Measurements from ENCODE around the gene GLIS2.
A peak's percentile ranks its signal among the peaks of the same experiment; 100 is the strongest.

GLIS2 gene

DNA sequence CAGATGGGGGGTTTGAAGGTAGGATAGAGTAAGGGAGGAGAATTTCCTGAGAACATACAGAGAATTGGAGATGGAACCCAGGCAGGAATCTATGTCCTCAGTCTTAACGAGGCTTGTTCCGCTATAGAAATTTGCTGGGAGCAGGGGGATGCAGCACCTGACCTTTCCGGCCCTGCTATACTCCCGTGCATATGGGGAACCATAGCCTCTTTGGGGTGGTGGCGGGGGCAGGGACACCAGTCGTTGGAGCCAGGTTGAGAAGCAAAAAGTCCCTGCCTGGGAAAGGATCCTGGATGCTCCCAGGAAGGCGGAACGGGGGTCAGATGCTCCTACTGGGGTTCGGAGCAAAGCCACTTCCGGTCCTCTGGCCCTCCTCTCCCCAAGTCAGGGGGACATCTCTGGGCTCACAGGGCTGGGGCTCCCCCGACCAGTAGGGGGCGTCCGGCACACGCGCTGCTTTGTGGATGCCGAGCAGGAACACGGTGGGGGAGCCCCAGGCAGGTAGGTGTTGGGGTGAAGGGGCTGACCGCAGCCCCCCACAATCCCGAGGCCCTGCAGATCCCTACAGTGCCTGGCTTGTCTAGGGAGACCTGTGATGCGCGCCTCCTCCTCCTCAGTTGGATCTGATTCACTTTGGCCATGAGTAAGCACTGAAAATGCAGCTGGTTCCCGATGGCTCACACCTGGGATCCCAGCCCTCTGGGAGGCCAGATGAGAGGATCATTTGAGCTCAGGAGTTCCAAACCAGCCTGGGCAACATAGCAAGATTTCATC lies 27.5 kb upstream of the GLIS2 start:
- Histone ChIP-seq H3K4me3 (ENCODE audit: control insufficient read depth in 1 of 7, extremely low read depth in 1 of 7, insufficient read depth in 4 of 7, low read depth in 2 of 7, low read length in 6 of 7) (peak overlapping the region in 1 of 7 experiments; percentile 38), H3K27ac (ENCODE audit: insufficient read depth in 1 of 2, low read depth in 1 of 2, low read length in 2 of 2, poor library complexity in 1 of 2, severe bottlenecking in 2 of 2) (no peak overlapping the region), H3K4me1 (ENCODE audit: control extremely low read depth in 1 of 4, control insufficient read depth in 4 of 4, insufficient read depth in 4 of 4, low read length in 3 of 4) (peaks cover 0 to 10% (median 3%) of the 10 kb centered on the region in 4 experiments), H3K27me3 (replicated peaks in 2 of 5; ENCODE audit: control insufficient read depth in 4 of 5, insufficient read depth in 5 of 5, low read length in 4 of 5) (peaks cover 0 to 4% (median 0%) of the 10 kb centered on the region in 5 experiments), H3K9me3 (ENCODE audit: control extremely low read depth in 1 of 5, control insufficient read depth in 4 of 5, insufficient read depth in 2 of 5, low read depth in 1 of 5, low read length in 4 of 5) (no peaks in the 10 kb centered on the region), H3K36me3 (ENCODE audit: control insufficient read depth in 4 of 4, insufficient read depth in 4 of 4, low read length in 3 of 4) (no peaks in the 10 kb centered on the region)
- WGBS (ENCODE audit: insufficient coverage), result 9% methylated on average over 13 of the region's 22 CpGs
- ChIA-PET POLR2A (no interaction called here), CTCF (interaction anchor here (0.6 to 11.1 kb wide), 16 partner anchors 9 to 114 kb away, joined by 3 to 132 read pairs (median 4); partner anchors contain the start of gene GLIS2)
- peak; percentile 50 to 69 (median 66) for DNase-seq

DNA sequence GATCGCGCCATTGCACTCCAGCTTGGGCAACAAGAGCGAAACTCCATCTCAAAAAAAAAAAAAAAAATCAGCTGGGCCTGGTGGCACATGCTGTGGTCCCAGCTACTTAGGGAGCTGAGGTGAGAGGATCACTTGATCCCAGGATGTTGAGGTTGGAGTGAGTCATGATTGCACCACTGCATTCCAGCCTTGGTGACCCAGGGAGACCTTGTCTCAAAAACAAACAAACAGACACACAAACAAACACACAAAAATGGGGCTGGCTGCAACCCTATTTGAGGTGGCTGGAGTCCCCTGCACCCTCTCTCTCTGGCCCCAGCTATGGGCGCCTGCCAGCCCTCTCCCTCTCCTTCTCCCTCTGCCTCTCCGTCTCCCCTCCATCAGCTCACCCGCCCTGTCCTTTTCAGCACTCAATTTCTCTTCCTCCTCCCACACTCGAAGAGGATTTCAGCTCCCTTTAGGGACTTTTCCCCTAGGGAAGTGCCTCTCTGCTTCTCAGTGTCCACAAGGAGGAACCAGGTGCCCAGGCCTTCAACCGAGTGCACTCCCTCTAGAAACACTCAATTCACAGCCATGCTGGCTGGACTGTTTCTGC lies 25.5 kb upstream of the GLIS2 start:
- 93% methylated on average over 5 of the region's 8 CpGs for WGBS (ENCODE audit: insufficient coverage)
- H3K9me3 ChIP-seq (ENCODE audit: control extremely low read depth in 1 of 5, control insufficient read depth in 4 of 5, insufficient read depth in 2 of 5, low read depth in 1 of 5, low read length in 4 of 5), result no peaks in the 10 kb centered on the region
- no peak overlapping the region for H3K27ac ChIP-seq (ENCODE audit: insufficient read depth in 1 of 2, low read depth in 1 of 2, low read length in 2 of 2, poor library complexity in 1 of 2, severe bottlenecking in 2 of 2)
- DNase-seq, result peak in 2 of 3 donors; percentile 40 to 49
- ChIA-PET CTCF (interaction anchor here (0.6 to 11.1 kb wide), 10 partner anchors 11 to 1849 kb away, joined by 3 to 132 read pairs (median 3); partner anchors contain the start of gene TFAP4), POLR2A (no interaction called here)
- H3K4me1 ChIP-seq (ENCODE audit: control extremely low read depth in 1 of 4, control insufficient read depth in 4 of 4, insufficient read depth in 4 of 4, low read length in 3 of 4), result peaks cover 0 to 18% (median 13%) of the 10 kb centered on the region in 4 experiments
- H3K36me3 ChIP-seq (ENCODE audit: control insufficient read depth in 4 of 4, insufficient read depth in 4 of 4, low read length in 3 of 4), result no peaks in the 10 kb centered on the region
- peaks cover 0 to 13% (median 2%) of the 10 kb centered on the region in 5 experiments for H3K27me3 ChIP-seq (replicated peaks in 2 of 5; ENCODE audit: control insufficient read depth in 4 of 5, insufficient read depth in 5 of 5, low read length in 4 of 5)
- H3K4me3 ChIP-seq (ENCODE audit: control insufficient read depth in 1 of 7, extremely low read depth in 1 of 7, insufficient read depth in 4 of 7, low read depth in 2 of 7, low read length in 6 of 7), result no peak overlapping the region

DNA sequence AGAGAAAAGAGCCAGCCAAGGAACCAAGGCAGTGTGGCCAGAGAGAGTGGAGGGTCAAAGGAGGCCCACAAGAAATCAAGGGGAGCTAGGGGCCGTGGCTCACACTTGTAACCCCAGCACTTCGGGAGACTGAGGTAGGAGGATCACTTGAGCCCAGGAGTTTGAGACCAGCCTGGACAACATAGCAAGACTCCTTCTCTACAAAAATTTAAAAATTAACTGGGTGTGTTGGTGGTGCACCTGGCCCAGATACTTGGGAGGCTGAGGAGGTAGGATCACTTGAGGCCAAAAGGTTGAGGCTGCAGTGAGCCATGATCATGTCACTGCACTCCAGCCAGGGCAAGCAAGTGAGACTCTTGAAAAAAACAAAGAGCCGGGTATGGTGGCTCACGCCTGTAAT lies 24.2 kb upstream of the GLIS2 start:
- no peaks in the 10 kb centered on the region for H3K36me3 ChIP-seq (ENCODE audit: control insufficient read depth in 4 of 4, insufficient read depth in 4 of 4, low read length in 3 of 4)

GRCh38 chr16:4293181-4293716 lies 22.6 kb upstream of the GLIS2 start:
- Histone ChIP-seq H3K4me3 (ENCODE audit: control insufficient read depth in 1 of 7, extremely low read depth in 1 of 7, insufficient read depth in 4 of 7, low read depth in 2 of 7, low read length in 6 of 7) (no peak overlapping the region), H3K36me3 (ENCODE audit: control insufficient read depth in 4 of 4, insufficient read depth in 4 of 4, low read length in 3 of 4) (no peaks in the 10 kb centered on the region), H3K9me3 (ENCODE audit: control extremely low read depth in 1 of 5, control insufficient read depth in 4 of 5, insufficient read depth in 2 of 5, low read depth in 1 of 5, low read length in 4 of 5) (no peaks in the 10 kb centered on the region), H3K4me1 (ENCODE audit: control extremely low read depth in 1 of 4, control insufficient read depth in 4 of 4, insufficient read depth in 4 of 4, low read length in 3 of 4) (peaks cover 0 to 15% (median 12%) of the 10 kb centered on the region in 4 experiments), H3K27ac (ENCODE audit: insufficient read depth in 1 of 2, low read depth in 1 of 2, low read length in 2 of 2, poor library complexity in 1 of 2, severe bottlenecking in 2 of 2) (no peak overlapping the region), H3K27me3 (replicated peaks in 2 of 5; ENCODE audit: control insufficient read depth in 4 of 5, insufficient read depth in 5 of 5, low read length in 4 of 5) (peaks cover 0 to 13% (median 2%) of the 10 kb centered on the region in 5 experiments)
- 79% methylated on average over 12 of the region's 14 CpGs for WGBS (ENCODE audit: insufficient coverage)
- CTCF ChIA-PET, result interaction anchor here (0.5 to 1.9 kb wide), 4 partner anchors 9 to 110 kb away, joined by 3 to 6 read pairs (median 5); no protein-coding TSS in a partner anchor
- POLR2A ChIA-PET, result no interaction called here
- DNase-seq, result no peak

More for the DNA sequence above, 24.2 kb upstream of the GLIS2 start:
- Histone ChIP-seq H3K4me1 (ENCODE audit: control extremely low read depth in 1 of 4, control insufficient read depth in 4 of 4, insufficient read depth in 4 of 4, low read length in 3 of 4) (peaks cover 0 to 18% (median 13%) of the 10 kb centered on the region in 4 experiments), H3K9me3 (ENCODE audit: control extremely low read depth in 1 of 5, control insufficient read depth in 4 of 5, insufficient read depth in 2 of 5, low read depth in 1 of 5, low read length in 4 of 5) (no peaks in the 10 kb centered on the region), H3K27ac (ENCODE audit: insufficient read depth in 1 of 2, low read depth in 1 of 2, low read length in 2 of 2, poor library complexity in 1 of 2, severe bottlenecking in 2 of 2) (no peak overlapping the region), H3K4me3 (ENCODE audit: control insufficient read depth in 1 of 7, extremely low read depth in 1 of 7, insufficient read depth in 4 of 7, low read depth in 2 of 7, low read length in 6 of 7) (no peak overlapping the region), H3K27me3 (replicated peaks in 2 of 5; ENCODE audit: control insufficient read depth in 4 of 5, insufficient read depth in 5 of 5, low read length in 4 of 5) (peaks cover 0 to 13% (median 2%) of the 10 kb centered on the region in 5 experiments)
- CTCF ChIA-PET, result interaction anchor here (1.1 to 11.1 kb wide), 3 partner anchors 18 to 58 kb away, joined by 4 to 132 read pairs (median 89); no protein-coding TSS in a partner anchor
- POLR2A ChIA-PET, result no interaction called here
- no peak for DNase-seq
- 100% methylated on average over 3 of the region's 4 CpGs for WGBS (ENCODE audit: insufficient coverage)

DNA sequence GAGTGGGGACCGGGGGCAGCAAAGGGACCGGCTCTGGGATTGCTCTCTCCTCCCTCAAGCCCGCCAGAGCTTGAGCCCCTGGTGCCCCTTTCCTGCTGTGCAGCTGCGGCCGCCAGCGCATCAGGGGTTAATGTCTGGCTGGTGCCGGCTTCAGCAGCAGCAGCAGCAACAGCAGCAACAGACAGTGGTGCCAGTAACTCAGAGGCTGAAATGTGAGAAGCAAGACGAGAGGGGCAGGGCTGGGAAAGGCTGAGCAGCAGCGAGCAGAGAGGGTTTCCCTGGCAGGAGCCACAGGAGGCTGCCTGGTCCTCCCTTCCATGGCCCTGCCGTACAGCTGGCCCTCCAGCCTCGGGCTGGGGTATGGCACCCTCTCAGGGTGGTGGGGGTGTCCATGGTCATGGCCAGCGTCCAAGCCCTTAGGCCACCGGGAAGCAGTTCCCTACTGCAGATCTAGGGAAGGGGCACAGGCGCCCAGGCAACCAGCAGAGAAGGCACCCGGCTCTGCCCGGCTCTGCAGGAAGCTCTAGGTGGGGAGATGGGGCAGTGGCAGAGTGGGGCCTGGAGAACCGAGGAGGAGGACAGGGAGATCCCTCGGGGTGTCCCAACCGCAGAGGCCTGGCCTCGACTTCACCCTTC lies 21.9 kb upstream of the GLIS2 start:
- no peak overlapping the region for H3K4me3 ChIP-seq (ENCODE audit: control insufficient read depth in 1 of 7, extremely low read depth in 1 of 7, insufficient read depth in 4 of 7, low read depth in 2 of 7, low read length in 6 of 7)
- POLR2A ChIA-PET, result no interaction called here
- no peaks in the 10 kb centered on the region for H3K36me3 ChIP-seq (ENCODE audit: control insufficient read depth in 4 of 4, insufficient read depth in 4 of 4, low read length in 3 of 4)
- no peak overlapping the region for H3K27ac ChIP-seq (ENCODE audit: insufficient read depth in 1 of 2, low read depth in 1 of 2, low read length in 2 of 2, poor library complexity in 1 of 2, severe bottlenecking in 2 of 2)
- WGBS (ENCODE audit: insufficient coverage), result 23% methylated on average over 14 of the region's 20 CpGs
- peaks cover 0 to 13% (median 2%) of the 10 kb centered on the region in 5 experiments for H3K27me3 ChIP-seq (replicated peaks in 2 of 5; ENCODE audit: control insufficient read depth in 4 of 5, insufficient read depth in 5 of 5, low read length in 4 of 5)
- CTCF ChIA-PET, result interaction anchor here (0.8 to 1.9 kb wide), 5 partner anchors 19 to 109 kb away, joined by 3 to 6 read pairs (median 5); no protein-coding TSS in a partner anchor
- H3K9me3 ChIP-seq (ENCODE audit: control extremely low read depth in 1 of 5, control insufficient read depth in 4 of 5, insufficient read depth in 2 of 5, low read depth in 1 of 5, low read length in 4 of 5), result no peaks in the 10 kb centered on the region
- H3K4me1 ChIP-seq (ENCODE audit: control extremely low read depth in 1 of 4, control insufficient read depth in 4 of 4, insufficient read depth in 4 of 4, low read length in 3 of 4), result peaks cover 0 to 11% (median 11%) of the 10 kb centered on the region in 4 experiments
- DNase-seq, result peak in 1 of 3 donors; percentile 37

- Histone ChIP-seq H3K27me3 (replicated peaks in 2 of 5; ENCODE audit: control insufficient read depth in 4 of 5, insufficient read depth in 5 of 5, low read length in 4 of 5) (peaks cover 0 to 13% (median 2%) of the 10 kb centered on the region in 5 experiments), H3K36me3 (ENCODE audit: control insufficient read depth in 4 of 4, insufficient read depth in 4 of 4, low read length in 3 of 4) (no peaks in the 10 kb centered on the region), H3K4me1 (ENCODE audit: control extremely low read depth in 1 of 4, control insufficient read depth in 4 of 4, insufficient read depth in 4 of 4, low read length in 3 of 4) (peaks cover 0 to 15% (median 12%) of the 10 kb centered on the region in 4 experiments), H3K9me3 (ENCODE audit: control extremely low read depth in 1 of 5, control insufficient read depth in 4 of 5, insufficient read depth in 2 of 5, low read depth in 1 of 5, low read length in 4 of 5) (no peaks in the 10 kb centered on the region), H3K27ac (ENCODE audit: insufficient read depth in 1 of 2, low read depth in 1 of 2, low read length in 2 of 2, poor library complexity in 1 of 2, severe bottlenecking in 2 of 2) (no peak overlapping the region), H3K4me3 (ENCODE audit: control insufficient read depth in 1 of 7, extremely low read depth in 1 of 7, insufficient read depth in 4 of 7, low read depth in 2 of 7, low read length in 6 of 7) (no peak overlapping the region)
- no peak for DNase-seq
- ChIA-PET CTCF (interaction anchor here (0.9 to 3.2 kb wide), 2 partner anchors 14 to 36 kb away, joined by 3 to 16 read pairs; no protein-coding TSS in a partner anchor), POLR2A (no interaction called here)
- WGBS (ENCODE audit: insufficient coverage), result 93% methylated on average over 4 of the region's 6 CpGs
These were observed 20.3 kb upstream of the GLIS2 start for GRCh38 chr16:4295581-4295980.
